Panc1 (cell line): ENCODE results near the gene BCAP29. TPM values are rescaled to one million over a fixed set of nuclear protein-coding genes. Genes with fewer than 3 reads are reported as not detected.

Experiments
- ATAC-seq: fragments of 200-7000 bp; cut with Tn5 transposase; 2 replicates; pipeline ENCODE4 v1.9.1; 2020; ENCODE audit warnings: mild to moderate bottlenecking, moderate library complexity
- BruUV-seq: library from RNA; stranded (reverse); fragments of 400-500 nt; replicated peaks from 2 replicates; lab custom pipeline; 2021; lab: Mats Ljungman, UMichigan
- CTCF ChIA-PET: fragments of 300-600 bp; sonication (Branson Sonifier 250); formaldehyde crosslinking; loops from one replicate; lab custom pipeline; 2022; ENCODE audit warnings: antibody characterized with exemption; lab: Charles Lee
- POLR2A ChIA-PET: fragments of 300-600 bp; sonication (Branson Sonifier 250); formaldehyde crosslinking; loops from one replicate; lab custom pipeline; 2022; ENCODE audit warnings: antibody characterized with exemption; lab: Charles Lee
- DNase-seq: peaks from one replicate; pipeline ENCODE4 v3.0.0-alpha.2; 2010; ENCODE audit warnings: low read depth, low spot score
- H3K27ac ChIP-seq: 2 replicates; pipeline ENCODE4 v1.5.1; 2011; ENCODE audit warnings: mild to moderate bottlenecking, low read length, inconsistent platforms
- H3K27me3 ChIP-seq: fragments of 200-500 bp; sonication (Bioruptor generic); 2 replicates; pipeline ENCODE4 v1.6.0; 2014; ENCODE audit warnings: low read length, inconsistent platforms; ENCODE audit not compliant: control insufficient read depth, insufficient read depth
- H3K36me3 ChIP-seq: fragments of 200-500 bp; sonication (Bioruptor generic); 2 replicates; pipeline ENCODE4 v1.5.1; 2014; ENCODE audit warnings: inconsistent platforms, mild to moderate bottlenecking, low read length, moderate library complexity; ENCODE audit not compliant: control insufficient read depth, insufficient read depth
- H3K4me1 ChIP-seq: 2 replicates; pipeline ENCODE4 v1.5.1; 2011; ENCODE audit warnings: inconsistent platforms, mild to moderate bottlenecking, low read length, moderate library complexity; ENCODE audit not compliant: control insufficient read depth, insufficient read depth
- H3K4me3 ChIP-seq, 2 experiments: 2 replicates each; pipeline ENCODE4 v1.5.1; 2011 to 2012; ENCODE audit warnings: low read depth in 2 of 2, low read length in 2 of 2, mild to moderate bottlenecking in 2 of 2, inconsistent platforms in 1 of 2, moderate library complexity in 1 of 2
- H3K9me3 ChIP-seq: fragments of 200-500 bp; sonication (Bioruptor generic); 2 replicates; pipeline ENCODE4 v1.5.1; 2014; ENCODE audit warnings: low read depth, mild to moderate bottlenecking, inconsistent platforms, low read length, moderate library complexity; ENCODE audit not compliant: control insufficient read depth, insufficient read depth
- POLR2AphosphoS5 ChIP-seq: IDR thresholded peaks from 2 replicates; pipeline ENCODE4 v1.6.1; 2012; ENCODE audit warnings: mild to moderate bottlenecking, low read depth, low read length, moderate library complexity
- SIN3A ChIP-seq: IDR thresholded peaks from 2 replicates; pipeline ENCODE4 v1.6.1; 2012; ENCODE audit warnings: low read depth, mild to moderate bottlenecking, low read length, moderate library complexity, borderline replicate concordance; ENCODE audit not compliant: insufficient read depth
- TCF7L2 ChIP-seq: IDR thresholded peaks from 2 replicates; pipeline ENCODE4 v1.6.1; 2011; ENCODE audit warnings: mild to moderate bottlenecking, low read depth, low read length, inconsistent platforms
- in situ Hi-C: cut with HindIII; loops from 2 replicates; pipeline ENCODE4 v1.10.0; 2016; ENCODE audit warnings: low sequenced_read_pairs, low pct_unique_long_range_greater_than_20kb
- intact Hi-C: fragments of 100-400 bp; cut with micrococcal nuclease; formaldehyde crosslinking; loops from one replicate; pipeline ENCODE4 v1.10.0; 2022; ENCODE audit not compliant: unreplicated experiment
- total RNA-seq: library from RNA; stranded (reverse); gene quantifications from one replicate; pipeline ENCODE4 v1.2.1, GENCODE V29; 2021; ENCODE audit not compliant: unreplicated experiment
- TF ChIP-seq, protein P1 (sequence below), 2 experiments: IDR thresholded peaks; 2 replicates each; pipeline ENCODE4 v1.6.1; 2011 to 2012; ENCODE audit warnings: low read depth in 2 of 2, control low read depth in 1 of 2, low read length in 1 of 2, mild to moderate bottlenecking in 1 of 2, moderate library complexity in 1 of 2; ENCODE audit not compliant: insufficient read depth in 1 of 2
- TF ChIP-seq, protein P2 (sequence below): fragments of 450-650 bp; IDR thresholded peaks from 2 replicates; pipeline ENCODE4 v1.5.1; 2017; ENCODE audit warnings: mild to moderate bottlenecking

BCAP29 gene
- total RNA-seq, 1 experiment from 2014 or later: 71.7 TPM

DNA sequence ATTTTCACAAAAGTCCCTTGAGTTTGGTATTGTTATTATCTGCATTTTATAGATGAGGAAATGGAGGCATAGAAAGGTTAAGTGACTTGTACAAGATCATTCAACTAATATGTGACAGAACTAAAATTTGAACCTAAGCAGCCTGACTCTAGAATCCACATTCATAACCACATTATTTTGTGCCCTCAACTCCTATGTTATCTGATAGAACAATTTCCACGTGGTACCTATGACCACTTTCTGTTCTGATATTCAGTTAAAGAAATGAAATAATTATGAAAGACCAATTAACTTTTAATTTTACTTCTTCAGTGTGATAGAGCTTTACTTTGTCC lies 17.5 kb downstream of the BCAP29 start:
- no TSS peak for BruUV-seq
- H3K36me3 ChIP-seq: peaks cover 28% of the 10 kb centered on the region
- H3K27ac ChIP-seq: no peak overlapping the region
- H3K27me3 ChIP-seq: no peaks in the 10 kb centered on the region
- ChIA-PET POLR2A (no interaction called here), CTCF (no interaction called here)
- intact Hi-C loops (loop anchor here (10.0 kb wide), 1 partner anchor 127 kb away; no protein-coding TSS in a partner anchor), in situ Hi-C loops (no loop called here)
- ATAC-seq (no peak), DNase-seq (no peak)
- H3K4me3 ChIP-seq: no peak overlapping the region
- no peaks in the 10 kb centered on the region for H3K9me3 ChIP-seq
- no peaks in the 10 kb centered on the region for H3K4me1 ChIP-seq
- TF ChIP-seq, protein P1, sequence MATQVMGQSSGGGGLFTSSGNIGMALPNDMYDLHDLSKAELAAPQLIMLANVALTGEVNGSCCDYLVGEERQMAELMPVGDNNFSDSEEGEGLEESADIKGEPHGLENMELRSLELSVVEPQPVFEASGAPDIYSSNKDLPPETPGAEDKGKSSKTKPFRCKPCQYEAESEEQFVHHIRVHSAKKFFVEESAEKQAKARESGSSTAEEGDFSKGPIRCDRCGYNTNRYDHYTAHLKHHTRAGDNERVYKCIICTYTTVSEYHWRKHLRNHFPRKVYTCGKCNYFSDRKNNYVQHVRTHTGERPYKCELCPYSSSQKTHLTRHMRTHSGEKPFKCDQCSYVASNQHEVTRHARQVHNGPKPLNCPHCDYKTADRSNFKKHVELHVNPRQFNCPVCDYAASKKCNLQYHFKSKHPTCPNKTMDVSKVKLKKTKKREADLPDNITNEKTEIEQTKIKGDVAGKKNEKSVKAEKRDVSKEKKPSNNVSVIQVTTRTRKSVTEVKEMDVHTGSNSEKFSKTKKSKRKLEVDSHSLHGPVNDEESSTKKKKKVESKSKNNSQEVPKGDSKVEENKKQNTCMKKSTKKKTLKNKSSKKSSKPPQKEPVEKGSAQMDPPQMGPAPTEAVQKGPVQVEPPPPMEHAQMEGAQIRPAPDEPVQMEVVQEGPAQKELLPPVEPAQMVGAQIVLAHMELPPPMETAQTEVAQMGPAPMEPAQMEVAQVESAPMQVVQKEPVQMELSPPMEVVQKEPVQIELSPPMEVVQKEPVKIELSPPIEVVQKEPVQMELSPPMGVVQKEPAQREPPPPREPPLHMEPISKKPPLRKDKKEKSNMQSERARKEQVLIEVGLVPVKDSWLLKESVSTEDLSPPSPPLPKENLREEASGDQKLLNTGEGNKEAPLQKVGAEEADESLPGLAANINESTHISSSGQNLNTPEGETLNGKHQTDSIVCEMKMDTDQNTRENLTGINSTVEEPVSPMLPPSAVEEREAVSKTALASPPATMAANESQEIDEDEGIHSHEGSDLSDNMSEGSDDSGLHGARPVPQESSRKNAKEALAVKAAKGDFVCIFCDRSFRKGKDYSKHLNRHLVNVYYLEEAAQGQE (IDR thresholded peaks at IDR 0.05; ENCODE audit: insufficient read depth in 1 of 2, low read depth in 2 of 2, low read length in 1 of 2): no peak
- no peak for TF ChIP-seq TCF7L2
- TF ChIP-seq, protein P2, sequence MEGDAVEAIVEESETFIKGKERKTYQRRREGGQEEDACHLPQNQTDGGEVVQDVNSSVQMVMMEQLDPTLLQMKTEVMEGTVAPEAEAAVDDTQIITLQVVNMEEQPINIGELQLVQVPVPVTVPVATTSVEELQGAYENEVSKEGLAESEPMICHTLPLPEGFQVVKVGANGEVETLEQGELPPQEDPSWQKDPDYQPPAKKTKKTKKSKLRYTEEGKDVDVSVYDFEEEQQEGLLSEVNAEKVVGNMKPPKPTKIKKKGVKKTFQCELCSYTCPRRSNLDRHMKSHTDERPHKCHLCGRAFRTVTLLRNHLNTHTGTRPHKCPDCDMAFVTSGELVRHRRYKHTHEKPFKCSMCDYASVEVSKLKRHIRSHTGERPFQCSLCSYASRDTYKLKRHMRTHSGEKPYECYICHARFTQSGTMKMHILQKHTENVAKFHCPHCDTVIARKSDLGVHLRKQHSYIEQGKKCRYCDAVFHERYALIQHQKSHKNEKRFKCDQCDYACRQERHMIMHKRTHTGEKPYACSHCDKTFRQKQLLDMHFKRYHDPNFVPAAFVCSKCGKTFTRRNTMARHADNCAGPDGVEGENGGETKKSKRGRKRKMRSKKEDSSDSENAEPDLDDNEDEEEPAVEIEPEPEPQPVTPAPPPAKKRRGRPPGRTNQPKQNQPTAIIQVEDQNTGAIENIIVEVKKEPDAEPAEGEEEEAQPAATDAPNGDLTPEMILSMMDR: no peak
- no peak for TF ChIP-seq SIN3A
- no peak for TF ChIP-seq POLR2AphosphoS5

DNA sequence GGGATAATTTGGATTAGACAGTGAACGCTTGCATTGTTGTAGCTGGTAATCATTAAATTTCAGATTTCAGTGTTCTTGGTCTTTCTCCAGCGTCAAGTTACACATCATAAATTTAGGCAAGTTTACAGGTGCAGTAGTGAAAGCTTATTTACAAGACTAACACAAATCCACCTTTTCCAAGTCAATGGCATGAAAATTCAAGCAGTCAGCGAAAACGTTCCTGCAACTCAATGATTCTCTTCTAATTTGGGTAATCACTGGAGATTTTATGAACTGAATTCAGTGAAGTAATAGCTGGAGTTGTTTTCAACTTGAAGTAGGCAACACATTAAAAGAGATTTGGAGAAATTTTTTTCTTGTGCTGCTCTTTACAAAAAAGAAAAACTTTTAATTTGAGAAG lies 17.9 kb downstream of the BCAP29 start:
- no peak overlapping the region for H3K4me3 ChIP-seq
- no peaks in the 10 kb centered on the region for H3K27me3 ChIP-seq
- in situ Hi-C loops: no loop called here
- ATAC-seq: no peak
- H3K9me3 ChIP-seq: no peaks in the 10 kb centered on the region
- DNase-seq: no peak
- no peaks in the 10 kb centered on the region for H3K4me1 ChIP-seq
- TF ChIP-seq TCF7L2 (no peak), POLR2AphosphoS5 (no peak), SIN3A (no peak)
- TF ChIP-seq, protein P1 (IDR thresholded peaks at IDR 0.05; ENCODE audit: insufficient read depth in 1 of 2, low read depth in 2 of 2, low read length in 1 of 2): no peak
- TF ChIP-seq, protein P2: no peak
- POLR2A ChIA-PET: no interaction called here
- H3K27ac ChIP-seq: no peak overlapping the region
- H3K36me3 ChIP-seq: peaks cover 28% of the 10 kb centered on the region
- intact Hi-C loops: loop anchor here (10.0 kb wide), 1 partner anchor 127 kb away; no protein-coding TSS in a partner anchor
- CTCF ChIA-PET: no interaction called here
- BruUV-seq: no TSS peak
